Hippocampal formation (tissue), 2 donors: ENCODE data around the gene CD99L2.
A peak's percentile ranks its signal among the peaks of the same experiment; 100 is the strongest.
"Not testable (repeated sequence)": the region's sequence is repeated elsewhere in the genome, so short reads cannot be mapped to it uniquely, and the experiment has no call there.

Experiments used
- DNase-seq, 2 donors: peaks; one replicate each; lab custom pipeline; 2025; lab: John Stamatoyannopoulos, UW

The CD99L2 gene

GRCh38 chrX:150896632-150897031, 1.8 kb downstream of the CD99L2 start:
- no peak for DNase-seq

- no peak for DNase-seq
Observed at GRCh38 chrX:150893936-150894335, 4.5 kb downstream of the CD99L2 start.

- no peak for DNase-seq
Observed at GRCh38 chrX:150889131-150889530, 9.3 kb downstream of the CD99L2 start.

GRCh38 chrX:150887906-150888465, 10.5 kb downstream of the CD99L2 start:
- peak; percentile 16 to 26 for DNase-seq

- DNase-seq, result not testable (repeated sequence)
Observed at GRCh38 chrX:150887268-150887667, 11.2 kb downstream of the CD99L2 start.

GRCh38 chrX:150886381-150886780, 12.1 kb downstream of the CD99L2 start:
- no peak for DNase-seq

- DNase-seq, result no peak
Observed at GRCh38 chrX:150880808-150881165, 17.7 kb downstream of the CD99L2 start.

- DNase-seq, result no peak
Observed at GRCh38 chrX:150879855-150880807, 18.3 kb downstream of the CD99L2 start.

- DNase-seq, result not testable (repeated sequence)
Observed at GRCh38 chrX:150875621-150876020, 22.8 kb downstream of the CD99L2 start.

- DNase-seq, result no peak
Observed at GRCh38 chrX:150874448-150874847, 24.0 kb downstream of the CD99L2 start.

GRCh38 chrX:150873616-150874015, 24.9 kb downstream of the CD99L2 start:
- DNase-seq, result no peak

- DNase-seq, result no peak
Observed at GRCh38 chrX:150872773-150873336, 25.6 kb downstream of the CD99L2 start.

- DNase-seq, result no peak
Observed at GRCh38 chrX:150871341-150871811, 27.1 kb downstream of the CD99L2 start.

- DNase-seq, result no peak
Observed at GRCh38 chrX:150870487-150871340, 27.8 kb downstream of the CD99L2 start.

- no peak for DNase-seq
Observed at GRCh38 chrX:150870029-150870428, 28.4 kb downstream of the CD99L2 start.

GRCh38 chrX:150869450-150869849, 29.0 kb downstream of the CD99L2 start:
- peak in 1 of 2 donors; percentile 4 for DNase-seq

GRCh38 chrX:150868625-150869024, 29.8 kb downstream of the CD99L2 start:
- DNase-seq, result no peak

GRCh38 chrX:150864127-150864526, 34.3 kb downstream of the CD99L2 start:
- DNase-seq, result no peak

GRCh38 chrX:150863191-150863590, 35.3 kb downstream of the CD99L2 start:
- DNase-seq, result no peak

- DNase-seq, result no peak
Observed at GRCh38 chrX:150857453-150857852, 41.0 kb downstream of the CD99L2 start.

- DNase-seq, result no peak
Observed at GRCh38 chrX:150856785-150857184, 41.7 kb downstream of the CD99L2 start.

- no peak for DNase-seq
Observed at GRCh38 chrX:150856101-150856500, 42.4 kb downstream of the CD99L2 start.
